K562 (cell line): ENCODE data around the gene TUBGCP6. TPM values are rescaled to one million over a fixed set of nuclear protein-coding genes. Genes with fewer than 3 reads are reported as not detected.

ENCODE experiments used
- ATAC-seq: fragments of 200-7000 bp; cut with Tn5 transposase; 3 replicates; pipeline ENCODE4 v1.9.1; 2020; ENCODE audit warnings: moderate library complexity
- BruUV-seq: library from RNA; stranded (reverse); fragments of 400-500 nt; replicated peaks from 2 replicates; lab custom pipeline; 2021; lab: Mats Ljungman, UMichigan
- CTCF ChIA-PET: fragments of 300-600 bp; formaldehyde crosslinking; extraction: SDS; loops from one replicate; lab custom pipeline; 2021; ENCODE audit warnings: low intra/inter-chr PET ratio; lab: Yijun Ruan, JAX
- POLR2A ChIA-PET: fragments of 300-600, 350-650 bp; sonication (Branson Sonifier 250); formaldehyde crosslinking; extraction: SDS; loops from one replicate; lab custom pipeline; 2021; ENCODE audit warnings: antibody characterized with exemption, inconsistent platforms; lab: Yijun Ruan, JAX
- DNase-seq, 4 experiments: peaks; one replicate each; pipeline versions ENCODE4 v3.0.0 to v3.0.0-alpha.2; 2011 to 2018; ENCODE audit warnings: low spot score in 3 of 4, mixed read lengths in 3 of 4; ENCODE audit errors: extremely low read depth in 1 of 4
- FAIRE-seq: peaks from 2 replicates; lab custom pipeline; 2011; peaks lifted over from hg19 to GRCh38; lab: Jason Lieb, UNC
- H2AFZ ChIP-seq: 2 replicates; pipeline ENCODE4 v1.6.0; 2011; ENCODE audit warnings: low read depth, low read length, control low read depth, inconsistent platforms
- H3K27ac ChIP-seq: fragments of 200-600 bp; 3 replicates; pipeline ENCODE4 v1.8.0; 2011; ENCODE audit warnings: low read depth, mild to moderate bottlenecking, control low read depth, inconsistent platforms, low read length, moderate library complexity, mixed read lengths; ENCODE audit errors: extremely low read depth
- H3K27me3 ChIP-seq, 2 experiments: fragments of 300-600 bp in 1 of 2; 2 replicates in 1 of 2; 3 replicates in 1 of 2; pipeline versions ENCODE4 v1.6.0 to v1.8.0; 2011; ENCODE audit warnings: inconsistent platforms in 2 of 2, low read length in 2 of 2, mild to moderate bottlenecking in 1 of 2, mixed read lengths in 1 of 2, moderate library complexity in 1 of 2; ENCODE audit not compliant: control insufficient read depth in 2 of 2, insufficient read depth in 2 of 2
- H3K36me3 ChIP-seq: fragments of 300-600 bp; 3 replicates; pipeline ENCODE4 v1.8.0; 2011; ENCODE audit warnings: mild to moderate bottlenecking, low read length, inconsistent platforms; ENCODE audit not compliant: control insufficient read depth, insufficient read depth
- H3K4me1 ChIP-seq, 2 experiments: fragments of 200-600 bp in 1 of 2; replicated peaks in 1 of 2; 2 replicates in 1 of 2; 3 replicates in 1 of 2; pipeline versions ENCODE4 v1.5.1 to v1.8.0; 2011; ENCODE audit warnings: inconsistent platforms in 2 of 2, low read length in 2 of 2, mild to moderate bottlenecking in 1 of 2, mixed read lengths in 1 of 2, moderate library complexity in 1 of 2; ENCODE audit not compliant: control insufficient read depth in 2 of 2, insufficient read depth in 2 of 2
- H3K4me2 ChIP-seq: 2 replicates; pipeline ENCODE4 v1.6.1; 2011; ENCODE audit warnings: low read length, control low read depth, inconsistent platforms, mixed read lengths; ENCODE audit not compliant: insufficient read depth
- H3K4me3 ChIP-seq: fragments of 200-600 bp; sonication (generic), shearing (Covaris generic); 2 replicates; pipeline ENCODE4 v1.5.1; 2016; ENCODE audit warnings: control low read depth, inconsistent platforms
- H3K79me2 ChIP-seq: fragments of 200-600 bp; 3 replicates; pipeline ENCODE4 v1.8.0; 2011; ENCODE audit warnings: low read length, inconsistent platforms; ENCODE audit not compliant: control insufficient read depth, insufficient read depth
- H3K9ac ChIP-seq, 2 experiments: 2 replicates each; pipeline versions ENCODE4 v1.6.0 to v1.6.1; 2011; ENCODE audit warnings: low read depth in 2 of 2, low read length in 2 of 2, control low read depth in 1 of 2, inconsistent platforms in 1 of 2, mild to moderate bottlenecking in 1 of 2, mixed read lengths in 1 of 2; ENCODE audit not compliant: insufficient read depth in 1 of 2
- H3K9me1 ChIP-seq: one replicate; pipeline ENCODE4 v1.6.0; 2011; ENCODE audit warnings: inconsistent platforms, mild to moderate bottlenecking, low read length, moderate library complexity; ENCODE audit not compliant: control insufficient read depth, insufficient read depth
- H3K9me3 ChIP-seq: replicated peaks from 2 replicates; pipeline ENCODE4 v1.5.1; 2011; ENCODE audit warnings: low read depth, low read length, inconsistent platforms; ENCODE audit not compliant: control insufficient read depth, insufficient read depth
- H4K20me1 ChIP-seq: replicated peaks from 2 replicates; pipeline ENCODE4 v1.6.1; 2011; ENCODE audit warnings: low read length, inconsistent platforms, mixed read lengths; ENCODE audit not compliant: control insufficient read depth, insufficient read depth
- HLTF ChIP-seq: fragments of 450-650 bp; IDR thresholded peaks from 2 replicates; pipeline ENCODE4 v1.6.1; 2016
- LARP7 ChIP-seq: fragments of 450-650 bp; IDR thresholded peaks from 2 replicates; pipeline ENCODE4 v1.6.1; 2016
- POLR2G ChIP-seq: fragments of 200-400 bp; formaldehyde crosslinking; IDR thresholded peaks from 2 replicates; pipeline ENCODE4 v1.6.1; 2017; ENCODE audit warnings: low read depth, mild to moderate bottlenecking, antibody characterized with exemption, low read length, moderate library complexity
- TEAD1 ChIP-seq, 2 experiments: fragments of 450-650 bp in 1 of 2; sonication (generic) in 1 of 2; formaldehyde crosslinking; IDR thresholded peaks; 2 replicates each; pipeline versions ENCODE4 v1.4.0 to v1.8.0; 2020 to 2022; ENCODE audit warnings: mild to moderate bottlenecking in 2 of 2, missing genetic modification reagents in 1 of 2
- ZFP30 ChIP-seq: fragments of 250-450 bp; sonication (Bioruptor Pico); IDR thresholded peaks from 2 replicates; pipeline ENCODE4 v1.8.0; 2022; ENCODE audit warnings: moderate library complexity, mild to moderate bottlenecking, inconsistent platforms, borderline replicate concordance
- ZNF165 ChIP-seq: fragments of 250-450 bp; sonication (Bioruptor Pico); IDR thresholded peaks from 2 replicates; pipeline ENCODE4 v1.4.0; 2020; ENCODE audit warnings: borderline replicate concordance
- ZNF311 ChIP-seq: fragments of 250-450 bp; sonication (Bioruptor Pico); IDR thresholded peaks from 2 replicates; pipeline ENCODE4 v1.4.0; 2020; ENCODE audit warnings: mild to moderate bottlenecking, moderate library complexity
- ZNF668 ChIP-seq: fragments of 250-450 bp; sonication (Bioruptor Pico); IDR thresholded peaks from 2 replicates; pipeline ENCODE4 v1.8.0; 2022; ENCODE audit warnings: mild to moderate bottlenecking, inconsistent platforms
- ZNF76 ChIP-seq: fragments of 250-450 bp; sonication (Bioruptor Pico); IDR thresholded peaks from 2 replicates; pipeline ENCODE4 v1.4.0; 2020; ENCODE audit warnings: mild to moderate bottlenecking, moderate library complexity, borderline replicate concordance
- WGBS: fragments of 100-300 bp; shearing (Covaris generic); methylation state at CpG from one replicate; pipeline ENCODE4 v1.1.6; 2016; ENCODE audit warnings: low coverage, mixed read lengths; ENCODE audit not compliant: insufficient coverage; ENCODE audit errors: missing lambda C conversion rate; 5-methylcytosine and 5-hydroxymethylcytosine counted together
- in situ Hi-C: fragments of 300-500 bp; cut with MboI; formaldehyde crosslinking; loops from 4 replicates; pipeline ENCODE4 v1.15.0; 2018; ENCODE audit warnings: inconsistent platforms, mixed read lengths
- intact Hi-C: fragments of 100-400 bp; cut with micrococcal nuclease; formaldehyde crosslinking; loops from 2 replicates; pipeline ENCODE4 v1.14.2; 2022
- polyA plus RNA-seq, 8 experiments: library from polyadenylated mRNA; depleted of rRNA in 4 of 8; stranded (reverse) in 5 of 8; unstranded in 3 of 8; fragments of >200 nt; fragmentation: Nextera tagmentation in 2 of 8; fragmentation: Illumina TruSeq in 1 of 8; extraction: Ambion mirVana in 2 of 8; extraction: Trizol in 1 of 8; gene quantifications; 2 replicates each; pipeline versions ENCODE4 v1.2.1 to v1.2.3, GENCODE V29; 2011 to 2014; ENCODE audit warnings: inconsistent platforms in 1 of 8, missing spikeins in 1 of 8
- total RNA-seq, 7 experiments: library from RNA; depleted of rRNA in 6 of 7; stranded (reverse); fragments of >200 nt in 6 of 7; fragmentation: Illumina TruSeq in 2 of 7; extraction: Trizol in 2 of 7; gene quantifications; 2 replicates each; pipeline versions ENCODE4 v1.2.1 to v1.2.3, GENCODE V29; 2011 to 2021; ENCODE audit warnings: low replicate concordance in 1 of 7
- TF ChIP-seq, protein P1 (sequence below): sonication (generic); formaldehyde crosslinking; IDR thresholded peaks from 2 replicates; pipeline ENCODE4 v1.8.1; 2022; ENCODE audit warnings: missing genetic modification reagents
- TF ChIP-seq, protein P2 (sequence below): fragments of 250-450 bp; sonication (Bioruptor Pico); IDR thresholded peaks from 2 replicates; pipeline ENCODE4 v1.4.0; 2020; ENCODE audit warnings: borderline replicate concordance

The TUBGCP6 gene
- total and polyA plus RNA-seq, 9 of the 15 experiments (the other 6 are each of a cell fraction or from before 2014, with no cell fraction given): 0.76 to 33.0 (median 10.1) TPM

DNA sequence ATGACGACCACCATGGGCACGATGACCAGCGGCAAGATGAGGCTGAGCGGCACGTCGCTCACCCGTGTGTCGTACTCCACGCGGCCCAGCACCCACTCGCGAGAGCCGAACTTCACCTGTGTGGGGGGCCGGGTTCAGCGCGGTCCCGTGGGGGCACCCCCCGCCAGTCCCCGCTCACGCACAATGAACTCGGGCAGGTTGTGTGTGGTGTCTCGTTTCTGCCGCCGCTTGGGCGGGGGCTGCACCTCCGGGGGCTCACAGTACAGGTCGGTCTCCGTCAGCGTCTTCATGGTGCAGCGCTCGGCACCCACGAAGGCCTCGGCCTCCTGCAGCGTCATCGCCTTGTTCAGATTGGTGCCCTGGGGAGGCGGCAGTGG lies 36.5 kb upstream of the TUBGCP6 start (continued):
- TF ChIP-seq, protein P1, sequence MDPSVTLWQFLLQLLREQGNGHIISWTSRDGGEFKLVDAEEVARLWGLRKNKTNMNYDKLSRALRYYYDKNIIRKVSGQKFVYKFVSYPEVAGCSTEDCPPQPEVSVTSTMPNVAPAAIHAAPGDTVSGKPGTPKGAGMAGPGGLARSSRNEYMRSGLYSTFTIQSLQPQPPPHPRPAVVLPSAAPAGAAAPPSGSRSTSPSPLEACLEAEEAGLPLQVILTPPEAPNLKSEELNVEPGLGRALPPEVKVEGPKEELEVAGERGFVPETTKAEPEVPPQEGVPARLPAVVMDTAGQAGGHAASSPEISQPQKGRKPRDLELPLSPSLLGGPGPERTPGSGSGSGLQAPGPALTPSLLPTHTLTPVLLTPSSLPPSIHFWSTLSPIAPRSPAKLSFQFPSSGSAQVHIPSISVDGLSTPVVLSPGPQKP (CRISPR knock-in tag): no peak
- TF ChIP-seq ZNF165 (CRISPR knock-in tag) (no peak), HLTF (no peak), ZNF311 (CRISPR knock-in tag) (no peak), TEAD1 (CRISPR knock-in tag; IDR thresholded peaks at IDR 0.05) (no peak), ZNF668 (CRISPR knock-in tag) (no peak), ZFP30 (no peak)
- TF ChIP-seq, protein P2, sequence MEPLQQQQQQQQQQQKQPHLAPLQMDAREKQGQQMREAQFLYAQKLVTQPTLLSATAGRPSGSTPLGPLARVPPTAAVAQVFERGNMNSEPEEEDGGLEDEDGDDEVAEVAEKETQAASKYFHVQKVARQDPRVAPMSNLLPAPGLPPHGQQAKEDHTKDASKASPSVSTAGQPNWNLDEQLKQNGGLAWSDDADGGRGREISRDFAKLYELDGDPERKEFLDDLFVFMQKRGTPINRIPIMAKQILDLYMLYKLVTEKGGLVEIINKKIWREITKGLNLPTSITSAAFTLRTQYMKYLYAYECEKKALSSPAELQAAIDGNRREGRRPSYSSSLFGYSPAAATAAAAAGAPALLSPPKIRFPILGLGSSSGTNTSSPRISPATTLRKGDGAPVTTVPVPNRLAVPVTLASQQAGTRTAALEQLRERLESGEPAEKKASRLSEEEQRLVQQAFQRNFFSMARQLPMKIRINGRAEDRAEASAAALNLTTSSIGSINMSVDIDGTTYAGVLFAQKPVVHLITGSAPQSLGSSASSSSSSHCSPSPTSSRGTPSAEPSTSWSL (CRISPR knock-in tag): no peak

DNA sequence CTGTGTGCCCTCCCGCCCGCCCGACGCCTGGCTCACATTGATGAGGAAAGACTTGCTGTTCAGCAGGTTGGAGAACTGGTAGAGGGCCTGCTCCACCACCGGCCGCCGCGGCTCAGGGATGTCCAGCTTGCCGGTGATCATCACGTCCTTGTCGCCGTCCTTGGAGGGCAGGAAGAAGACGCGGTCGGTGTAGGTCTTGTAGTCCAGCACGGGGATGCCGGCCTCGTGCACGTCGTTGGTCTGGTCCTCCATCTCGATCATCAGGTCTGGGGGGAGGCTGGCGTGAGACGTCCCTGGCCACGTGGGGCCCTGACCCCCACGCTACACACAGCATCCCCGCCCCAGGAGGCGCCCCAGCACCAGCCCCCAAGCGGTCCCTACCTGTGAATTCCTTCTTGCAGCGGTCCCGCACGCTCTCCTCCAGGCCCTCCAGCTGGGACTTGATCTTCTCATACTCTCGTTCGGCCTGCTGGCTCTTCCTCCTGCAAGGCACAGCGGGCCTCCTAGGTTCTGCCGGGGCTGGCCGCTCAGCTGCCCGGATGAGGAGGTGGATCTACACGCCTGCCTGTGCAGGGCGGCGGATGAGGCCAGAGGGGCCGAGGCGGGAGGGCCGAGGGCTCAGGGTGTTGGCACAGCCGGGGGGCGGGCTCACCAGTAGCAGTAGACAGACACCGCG lies 36.0 kb upstream of the TUBGCP6 start:
- H3K27me3 ChIP-seq: no peaks in the 10 kb centered on the region
- TF ChIP-seq POLR2G (0 out of 2 replicates have a peak, but pooled peaks have one; percentile 12), ZNF76 (no peak), LARP7 (no peak)
- TF ChIP-seq, all 486 proteins: peak for 1
- Histone ChIP-seq H3K36me3 (peaks cover 48% of the 10 kb centered on the region; the same call in 1 of the 3 replicates), H3K9ac (no peak overlapping the region), H2AFZ (no peak overlapping the region), H3K4me1 (peaks cover 0 to 11% of the 10 kb centered on the region in 2 experiments; a peak in 2 of 5 replicates), H3K9me3 (no peaks in the 10 kb centered on the region), H3K9me1 (no peaks in the 10 kb centered on the region), H3K4me3 (no peak overlapping the region), H3K27ac (no peak overlapping the region), H4K20me1 (no peaks in the 10 kb centered on the region), H3K79me2 (no peaks in the 10 kb centered on the region), H3K4me2 (no peak overlapping the region)
- DNase-seq (no peak), ATAC-seq (no peak), FAIRE-seq (no peak)
- no TSS peak for BruUV-seq
- in situ Hi-C loops (no loop called here), intact Hi-C loops (no loop called here)
- CTCF ChIA-PET: no interaction called here
- 100% methylated on average over 3 of the region's 47 CpGs for WGBS
- POLR2A ChIA-PET: interaction anchor here (1.2 kb wide), 1 partner anchor 20 kb away, joined by 4 read pairs; no protein-coding TSS in a partner anchor
